GM12874 (cell line): ENCODE data around the gene CFAP210.

Experiments used
- CTCF ChIP-seq: IDR thresholded peaks from 2 replicates; pipeline ENCODE4 v1.5.1; 2011; ENCODE audit warnings: low read depth, mild to moderate bottlenecking, control low read depth, low read length, moderate library complexity; ENCODE audit not compliant: insufficient read depth

CFAP210 gene

GRCh38 chr2:169599568-169599967 is 94.6 kb downstream of the CFAP210 start:
- TF ChIP-seq CTCF, result no peak

- TF ChIP-seq CTCF, result no peak
Measured at GRCh38 chr2:169598982-169599381, 95.2 kb downstream of the CFAP210 start.
